ENCODE data around the gene IVL.

Gene IVL

GRCh38 chr1:152888126-152888525, 20.2 kb upstream of the IVL start:
- DNase-seq = no peak

GRCh38 chr1:152899027-152899426, 9.3 kb upstream of the IVL start:
- no peak for DNase-seq

- DNase-seq = no peak
Measured at GRCh38 chr1:152899883-152900282, 8.5 kb upstream of the IVL start.

- no peak for DNase-seq
Measured at GRCh38 chr1:152901631-152902030, 6.7 kb upstream of the IVL start.

- DNase-seq = no peak
Measured at GRCh38 chr1:152902636-152903035, 5.7 kb upstream of the IVL start.

GRCh38 chr1:152904688-152905440, 3.5 kb upstream of the IVL start:
- DNase-seq = no peak

GRCh38 chr1:152906023-152906565, 2.3 kb upstream of the IVL start:
- peak in 1 of 5 experiments; percentile 26 for DNase-seq

- no peak for DNase-seq
Measured at GRCh38 chr1:152909206-152909605, 860 bp downstream of the IVL start.

GRCh38 chr1:152912471-152912870, 4.1 kb downstream of the IVL start:
- no peak for DNase-seq

- no peak for DNase-seq
Measured at GRCh38 chr1:152912900-152913299, 4.6 kb downstream of the IVL start.

GRCh38 chr1:152917794-152918193, 9.4 kb downstream of the IVL start:
- DNase-seq = no peak

- no peak for DNase-seq
Measured at GRCh38 chr1:152919071-152919470, 10.7 kb downstream of the IVL start.

GRCh38 chr1:152924191-152924590, 15.8 kb downstream of the IVL start:
- no peak for DNase-seq

GRCh38 chr1:152926091-152926490, 17.7 kb downstream of the IVL start:
- no peak for DNase-seq

- DNase-seq = no peak
Measured at GRCh38 chr1:152928671-152929070, 20.3 kb downstream of the IVL start.

- DNase-seq = no peak
Measured at GRCh38 chr1:152932170-152932811, 23.9 kb downstream of the IVL start.

GRCh38 chr1:152933196-152933595, 24.9 kb downstream of the IVL start:
- no peak for DNase-seq

- no peak for DNase-seq
Measured at GRCh38 chr1:152940614-152941013, 32.3 kb downstream of the IVL start.

- DNase-seq = no peak
Measured at GRCh38 chr1:152941037-152941711, 32.8 kb downstream of the IVL start.

- no peak for DNase-seq
Measured at GRCh38 chr1:152942161-152942560, 33.8 kb downstream of the IVL start.

- no peak for DNase-seq
Measured at GRCh38 chr1:152946248-152946647, 37.9 kb downstream of the IVL start.

GRCh38 chr1:152946651-152947256, 38.4 kb downstream of the IVL start, which contains the start of gene SPRR5:
SPRR5 (plus strand) TSS chr1:152947206; CDS start chr1:152948555, 1,349 bp downstream.
- DNase-seq = no peak

GRCh38 chr1:152951711-152952110, 43.4 kb downstream of the IVL start:
- DNase-seq = no peak
